ENCODE measurements around the gene ARFGEF3. TPM values are rescaled to one million over a fixed set of nuclear protein-coding genes. Genes with fewer than 3 reads are reported as not detected.

ARFGEF3 gene
- polyA plus RNA-seq, 1 of the 3 experiments (the other 2 are of a cell fraction) = not detected

DNA sequence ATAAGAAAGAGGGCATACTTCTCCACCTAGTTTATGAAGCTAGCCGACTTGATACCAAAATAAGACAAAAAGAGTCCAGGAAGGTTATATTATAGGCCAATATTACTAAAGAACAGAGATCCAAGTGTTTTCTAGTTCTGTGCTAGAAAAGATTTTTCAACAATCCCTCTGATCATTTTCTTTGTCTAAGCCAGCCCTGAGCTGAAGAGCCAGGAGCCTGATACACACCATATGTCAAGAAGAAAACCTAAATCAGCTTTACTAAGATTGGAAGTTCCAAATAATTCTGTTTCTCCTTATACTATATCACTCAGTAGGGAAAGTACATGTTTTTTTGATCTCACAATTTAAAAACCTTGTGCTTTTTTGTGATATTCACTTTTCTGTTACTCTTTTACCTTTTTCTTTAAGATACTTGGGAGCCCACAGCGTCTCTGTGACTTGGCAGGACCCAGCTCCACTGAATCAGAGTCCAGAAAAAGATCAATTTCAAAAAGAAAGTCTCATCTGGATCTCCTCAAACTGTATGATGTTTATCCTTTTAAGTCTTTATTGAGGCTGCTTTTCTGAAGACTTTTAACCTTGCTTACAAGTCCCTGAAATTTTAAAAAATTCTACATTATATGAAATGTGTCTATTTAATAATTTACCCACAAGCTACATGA is 99.5 kb downstream of the ARFGEF3 start:
- DNase-seq = no peak
- Histone ChIP-seq H3K4me1 (ENCODE audit: control insufficient read depth in 1 of 2, insufficient read depth in 2 of 2, low read depth in 1 of 2, low read length in 1 of 2) (no peaks in the 10 kb centered on the region), H3F3A (replicated peaks; ENCODE audit: insufficient read depth) (no peaks in the 10 kb centered on the region), H3K4me2 (no peak overlapping the region), H3K79me2 (ENCODE audit: insufficient read depth) (no peaks in the 10 kb centered on the region), H4K20me1 (ENCODE audit: insufficient read depth) (no peaks in the 10 kb centered on the region), H3K9me2 (no peaks in the 10 kb centered on the region), H2AFZ (ENCODE audit: low read depth) (no peak overlapping the region), H3K9ac (no peak overlapping the region), H3K36me3 (replicated peaks in 1 of 2; ENCODE audit: control insufficient read depth in 1 of 2, insufficient read depth in 2 of 2, low read length in 1 of 2) (no peaks in the 10 kb centered on the region), H3K27me3 (ENCODE audit: insufficient read depth) (no peaks in the 10 kb centered on the region), H3K27ac (ENCODE audit: low read depth in 2 of 2, low read length in 1 of 2) (no peak overlapping the region), H3K9me3 (no peaks in the 10 kb centered on the region), H3K4me3 (ENCODE audit: low read depth in 2 of 2, low read length in 1 of 2) (no peak overlapping the region)
- no peak for TF ChIP-seq FOXJ3 (CRISPR knock-in tag; IDR thresholded peaks at IDR 0.05)
- no peak for TF ChIP-seq SIN3A (IDR thresholded peaks at IDR 0.05; ENCODE audit: borderline replicate concordance, low read depth, low read length)
- no peak for TF ChIP-seq FOSL2 (IDR thresholded peaks at IDR 0.05; ENCODE audit: borderline replicate concordance, low read depth)
- TF ChIP-seq POLR2AphosphoS5 (IDR thresholded peaks at IDR 0.05; ENCODE audit: low read depth, low read length) = no peak
- TF ChIP-seq CTCF (IDR thresholded peaks at IDR 0.05) = no peak
- no peak for TF ChIP-seq YY1 (IDR thresholded peaks at IDR 0.05; ENCODE audit: low read depth)
- no peak for TF ChIP-seq SMC3 (IDR thresholded peaks at IDR 0.05; ENCODE audit: low read depth, low read length)
- no peak for TF ChIP-seq EZH2phosphoT487 (IDR thresholded peaks at IDR 0.05; ENCODE audit: borderline replicate concordance, low read depth)
- POLR2A ChIA-PET = no interaction called here
- CTCF ChIA-PET = interaction anchor here (1.5 kb wide), 1 partner anchor 15 kb away, joined by 3 read pairs; no protein-coding TSS in a partner anchor
- WGBS (ENCODE audit: low lambda C conversion rate) = 23% methylated on average over 2 of the region's 2 CpGs

DNA sequence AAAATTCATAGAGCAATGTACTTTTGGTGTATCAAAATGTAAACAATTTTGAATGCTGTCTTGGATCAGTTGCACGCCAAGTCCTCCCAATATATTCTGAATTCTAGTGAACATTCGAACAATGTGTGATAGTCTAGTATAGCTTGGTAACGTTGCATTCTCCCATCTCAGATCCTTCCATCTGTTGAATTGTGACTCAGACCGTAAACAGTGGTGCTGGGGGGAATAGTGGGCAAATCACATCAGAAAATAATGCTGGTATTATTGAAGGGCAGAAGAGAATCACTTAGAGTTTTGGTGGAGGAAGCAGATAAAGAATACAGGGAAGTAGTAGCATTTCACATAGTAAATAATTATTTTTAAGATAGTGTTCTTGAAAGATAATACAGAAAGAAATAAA is 102.2 kb downstream of the ARFGEF3 start:
- Histone ChIP-seq H3K4me3 (ENCODE audit: low read depth in 2 of 2, low read length in 1 of 2) (no peak overlapping the region), H3K27ac (ENCODE audit: low read depth in 2 of 2, low read length in 1 of 2) (no peak overlapping the region), H3K9me2 (no peaks in the 10 kb centered on the region), H3K4me1 (ENCODE audit: control insufficient read depth in 1 of 2, insufficient read depth in 2 of 2, low read depth in 1 of 2, low read length in 1 of 2) (no peaks in the 10 kb centered on the region), H3K9ac (no peak overlapping the region), H3K27me3 (ENCODE audit: insufficient read depth) (no peaks in the 10 kb centered on the region), H3K36me3 (replicated peaks in 1 of 2; ENCODE audit: control insufficient read depth in 1 of 2, insufficient read depth in 2 of 2, low read length in 1 of 2) (no peaks in the 10 kb centered on the region), H4K20me1 (ENCODE audit: insufficient read depth) (no peaks in the 10 kb centered on the region), H3K4me2 (no peak overlapping the region), H3K9me3 (no peaks in the 10 kb centered on the region), H3K79me2 (ENCODE audit: insufficient read depth) (no peaks in the 10 kb centered on the region), H3F3A (replicated peaks; ENCODE audit: insufficient read depth) (no peaks in the 10 kb centered on the region), H2AFZ (ENCODE audit: low read depth) (no peak overlapping the region)
- POLR2A ChIA-PET = no interaction called here
- WGBS (ENCODE audit: low lambda C conversion rate) = 15% methylated on average over 4 of the region's 4 CpGs
- CTCF ChIA-PET = no interaction called here
- DNase-seq = no peak
- TF ChIP-seq NFIC (IDR thresholded peaks at IDR 0.05; ENCODE audit: borderline replicate concordance) = no peak
- no peak for TF ChIP-seq MXI1 (IDR thresholded peaks at IDR 0.05; ENCODE audit: low read depth, low read length)
- TF ChIP-seq GATA2 (CRISPR knock-in tag; IDR thresholded peaks at IDR 0.05) = no peak
- TF ChIP-seq NRF1 (IDR thresholded peaks at IDR 0.05; ENCODE audit: low read depth, low read length) = no peak
- no peak for TF ChIP-seq CTCF (IDR thresholded peaks at IDR 0.05)
- no peak for TF ChIP-seq EP300 (IDR thresholded peaks at IDR 0.05; ENCODE audit: borderline replicate concordance in 1 of 2, low read depth in 1 of 2, low read length in 1 of 2)
- TF ChIP-seq, protein P1, sequence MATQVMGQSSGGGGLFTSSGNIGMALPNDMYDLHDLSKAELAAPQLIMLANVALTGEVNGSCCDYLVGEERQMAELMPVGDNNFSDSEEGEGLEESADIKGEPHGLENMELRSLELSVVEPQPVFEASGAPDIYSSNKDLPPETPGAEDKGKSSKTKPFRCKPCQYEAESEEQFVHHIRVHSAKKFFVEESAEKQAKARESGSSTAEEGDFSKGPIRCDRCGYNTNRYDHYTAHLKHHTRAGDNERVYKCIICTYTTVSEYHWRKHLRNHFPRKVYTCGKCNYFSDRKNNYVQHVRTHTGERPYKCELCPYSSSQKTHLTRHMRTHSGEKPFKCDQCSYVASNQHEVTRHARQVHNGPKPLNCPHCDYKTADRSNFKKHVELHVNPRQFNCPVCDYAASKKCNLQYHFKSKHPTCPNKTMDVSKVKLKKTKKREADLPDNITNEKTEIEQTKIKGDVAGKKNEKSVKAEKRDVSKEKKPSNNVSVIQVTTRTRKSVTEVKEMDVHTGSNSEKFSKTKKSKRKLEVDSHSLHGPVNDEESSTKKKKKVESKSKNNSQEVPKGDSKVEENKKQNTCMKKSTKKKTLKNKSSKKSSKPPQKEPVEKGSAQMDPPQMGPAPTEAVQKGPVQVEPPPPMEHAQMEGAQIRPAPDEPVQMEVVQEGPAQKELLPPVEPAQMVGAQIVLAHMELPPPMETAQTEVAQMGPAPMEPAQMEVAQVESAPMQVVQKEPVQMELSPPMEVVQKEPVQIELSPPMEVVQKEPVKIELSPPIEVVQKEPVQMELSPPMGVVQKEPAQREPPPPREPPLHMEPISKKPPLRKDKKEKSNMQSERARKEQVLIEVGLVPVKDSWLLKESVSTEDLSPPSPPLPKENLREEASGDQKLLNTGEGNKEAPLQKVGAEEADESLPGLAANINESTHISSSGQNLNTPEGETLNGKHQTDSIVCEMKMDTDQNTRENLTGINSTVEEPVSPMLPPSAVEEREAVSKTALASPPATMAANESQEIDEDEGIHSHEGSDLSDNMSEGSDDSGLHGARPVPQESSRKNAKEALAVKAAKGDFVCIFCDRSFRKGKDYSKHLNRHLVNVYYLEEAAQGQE (IDR thresholded peaks at IDR 0.05; ENCODE audit: low read depth, low read length) = no peak
- TF ChIP-seq, protein P2, sequence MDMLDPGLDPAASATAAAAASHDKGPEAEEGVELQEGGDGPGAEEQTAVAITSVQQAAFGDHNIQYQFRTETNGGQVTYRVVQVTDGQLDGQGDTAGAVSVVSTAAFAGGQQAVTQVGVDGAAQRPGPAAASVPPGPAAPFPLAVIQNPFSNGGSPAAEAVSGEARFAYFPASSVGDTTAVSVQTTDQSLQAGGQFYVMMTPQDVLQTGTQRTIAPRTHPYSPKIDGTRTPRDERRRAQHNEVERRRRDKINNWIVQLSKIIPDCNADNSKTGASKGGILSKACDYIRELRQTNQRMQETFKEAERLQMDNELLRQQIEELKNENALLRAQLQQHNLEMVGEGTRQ (IDR thresholded peaks at IDR 0.05; ENCODE audit: borderline replicate concordance, low read depth, low read length) = no peak
- no peak for TF ChIP-seq SMC3 (IDR thresholded peaks at IDR 0.05; ENCODE audit: low read depth, low read length)
- TF ChIP-seq IRF3 (IDR thresholded peaks at IDR 0.05; ENCODE audit: low read depth, low read length) = no peak
- TF ChIP-seq YY1 (IDR thresholded peaks at IDR 0.05; ENCODE audit: low read depth) = no peak
